Mesenchymal stem cell (in vitro differentiated cells and primary cell): ENCODE results near the gene PRPF4.

ENCODE experiments used
- DNase-seq: peaks from one replicate; pipeline ENCODE4 v3.0.0-alpha.2; 2013
- H2AFZ ChIP-seq: one replicate; pipeline ENCODE4 v1.6.1; 2013; ENCODE audit warnings: low read depth, mild to moderate bottlenecking, control low read depth, inconsistent platforms, low read length, moderate library complexity
- H2AK5ac ChIP-seq: 2 replicates; pipeline ENCODE4 v1.6.1; 2013; ENCODE audit warnings: low read length, moderate library complexity, mild to moderate bottlenecking, inconsistent platforms; ENCODE audit not compliant: severe bottlenecking
- H2BK120ac ChIP-seq: one replicate; pipeline ENCODE4 v1.6.1; 2013; ENCODE audit warnings: low read depth, mild to moderate bottlenecking, inconsistent platforms, low read length, moderate library complexity
- H2BK12ac ChIP-seq, 2 experiments: one replicate each; pipeline ENCODE4 v1.6.1; 2013; ENCODE audit warnings: inconsistent platforms in 2 of 2, low read length in 2 of 2, mild to moderate bottlenecking in 2 of 2, moderate library complexity in 2 of 2, control low read depth in 1 of 2
- H2BK15ac ChIP-seq: one replicate; pipeline ENCODE4 v1.6.1; 2013; ENCODE audit warnings: mild to moderate bottlenecking, low read depth, inconsistent platforms; ENCODE audit not compliant: poor library complexity, severe bottlenecking
- H2BK5ac ChIP-seq: 2 replicates; pipeline ENCODE4 v1.6.1; 2013; ENCODE audit warnings: low read depth, mild to moderate bottlenecking, low read length, control low read depth, inconsistent platforms; ENCODE audit not compliant: poor library complexity, severe bottlenecking
- H3K14ac ChIP-seq, 2 experiments: one replicate each; pipeline ENCODE4 v1.6.1; 2013; ENCODE audit warnings: inconsistent platforms in 2 of 2, low read length in 2 of 2, control low read depth in 1 of 2, mild to moderate bottlenecking in 1 of 2, moderate library complexity in 1 of 2
- H3K18ac ChIP-seq, 2 experiments: one replicate each; pipeline ENCODE4 v1.6.1; 2013; ENCODE audit warnings: inconsistent platforms in 2 of 2, low read length in 2 of 2, control low read depth in 1 of 2, low read depth in 1 of 2, mild to moderate bottlenecking in 1 of 2
- H3K23ac ChIP-seq, 2 experiments: one replicate each; pipeline ENCODE4 v1.6.1; 2013; ENCODE audit warnings: inconsistent platforms in 2 of 2, low read length in 2 of 2, mild to moderate bottlenecking in 2 of 2, moderate library complexity in 2 of 2, control low read depth in 1 of 2
- H3K27ac ChIP-seq: 2 replicates; pipeline ENCODE4 v1.5.1; 2013; ENCODE audit warnings: mild to moderate bottlenecking, moderate library complexity, low read length, control low read depth, inconsistent platforms; ENCODE audit not compliant: poor library complexity, severe bottlenecking
- H3K27me3 ChIP-seq, 2 experiments: 2 replicates each; pipeline versions ENCODE4 v1.6.1 to v1.7.0; 2013; ENCODE audit warnings: low read length in 2 of 2, mild to moderate bottlenecking in 2 of 2, moderate library complexity in 2 of 2, control low read depth in 1 of 2, inconsistent platforms in 1 of 2; ENCODE audit not compliant: control insufficient read depth in 1 of 2, insufficient read depth in 1 of 2
- H3K36me3 ChIP-seq, 2 experiments: 2 replicates each; pipeline versions ENCODE4 v1.6.1 to v1.7.0; 2013; ENCODE audit warnings: low read length in 2 of 2, control low read depth in 1 of 2, inconsistent platforms in 1 of 2, low read depth in 1 of 2, mild to moderate bottlenecking in 1 of 2; ENCODE audit not compliant: insufficient read depth in 2 of 2, control insufficient read depth in 1 of 2
- H3K4ac ChIP-seq, 2 experiments: one replicate each; pipeline ENCODE4 v1.6.1; 2013; ENCODE audit warnings: inconsistent platforms in 2 of 2, low read length in 2 of 2, mild to moderate bottlenecking in 2 of 2, moderate library complexity in 2 of 2, control low read depth in 1 of 2, low read depth in 1 of 2
- H3K4me1 ChIP-seq: 2 replicates; pipeline ENCODE4 v1.6.1; 2013; ENCODE audit warnings: low read depth, low read length, control low read depth; ENCODE audit not compliant: control insufficient read depth, insufficient read depth
- H3K4me2 ChIP-seq: 2 replicates; pipeline ENCODE4 v1.6.1; 2013; ENCODE audit warnings: low read length, mild to moderate bottlenecking, inconsistent platforms; ENCODE audit not compliant: poor library complexity, severe bottlenecking
- H3K4me3 ChIP-seq, 2 experiments: 2 replicates each; pipeline versions ENCODE4 v1.5.1 to v1.7.0; 2013; ENCODE audit warnings: low read length in 2 of 2, mild to moderate bottlenecking in 2 of 2, control low read depth in 1 of 2, low read depth in 1 of 2; ENCODE audit not compliant: insufficient read depth in 1 of 2
- H3K79me1 ChIP-seq: replicated peaks from 2 replicates; pipeline ENCODE4 v1.6.1; 2013; ENCODE audit warnings: mild to moderate bottlenecking, control low read depth, low read length, inconsistent platforms; ENCODE audit not compliant: poor library complexity, severe bottlenecking
- H3K9ac ChIP-seq: 2 replicates; pipeline ENCODE4 v1.7.0; 2013; ENCODE audit warnings: mild to moderate bottlenecking, low read length, moderate library complexity
- H3K9me3 ChIP-seq: 2 replicates; pipeline ENCODE4 v1.7.0; 2013; ENCODE audit warnings: mild to moderate bottlenecking, low read length; ENCODE audit not compliant: control insufficient read depth
- H4K8ac ChIP-seq: one replicate; pipeline ENCODE4 v1.6.1; 2013; ENCODE audit warnings: inconsistent platforms, mild to moderate bottlenecking, low read length, moderate library complexity
- H4K91ac ChIP-seq: one replicate; pipeline ENCODE4 v1.6.1; 2013; ENCODE audit warnings: mild to moderate bottlenecking, low read length, inconsistent platforms
- WGBS: methylation state at CpG from one replicate; pipeline ENCODE4 v1.1.7; 2013; ENCODE audit warnings: mixed read lengths; 5-methylcytosine and 5-hydroxymethylcytosine counted together

Gene PRPF4

DNA sequence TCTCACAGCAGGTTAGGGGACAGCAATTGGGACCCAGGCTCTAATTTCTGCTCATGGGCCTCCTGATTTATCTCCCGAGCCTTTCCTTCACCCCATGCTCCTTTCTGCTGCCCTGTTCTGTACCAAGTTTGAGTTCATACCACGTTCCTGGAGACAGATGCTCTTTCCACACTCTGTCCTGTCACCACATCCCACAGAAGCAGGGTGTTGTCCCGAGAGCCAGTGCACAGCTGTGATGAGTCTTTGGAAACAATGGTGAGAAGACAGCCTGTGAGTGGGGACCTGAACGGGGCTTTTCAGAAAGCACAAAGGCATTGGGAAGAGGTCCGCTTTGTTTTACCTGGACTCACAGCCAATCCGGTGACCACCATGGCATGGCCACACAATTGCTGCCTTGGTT lies 47.2 kb downstream of the PRPF4 start:
- Histone ChIP-seq H3K18ac (no peak overlapping the region), H3K79me1 (no peaks in the 10 kb centered on the region), H2BK12ac (no peak overlapping the region), H2AFZ (no peak overlapping the region), H4K91ac (no peak overlapping the region), H3K4me3 (no peak overlapping the region), H3K14ac (no peak overlapping the region), H3K23ac (no peak overlapping the region), H4K8ac (no peak overlapping the region), H3K27me3 (peaks cover 0 to 13% of the 10 kb centered on the region in 2 experiments), H2AK5ac (no peak overlapping the region), H3K9me3 (no peaks in the 10 kb centered on the region), H3K9ac (no peak overlapping the region), H3K4me2 (no peak overlapping the region), H3K27ac (no peak overlapping the region), H3K4me1 (no peaks in the 10 kb centered on the region), H3K36me3 (peaks cover 0 to 46% of the 10 kb centered on the region in 2 experiments), H2BK5ac (no peak overlapping the region), H2BK15ac (no peak overlapping the region), H2BK120ac (no peak overlapping the region), H3K4ac (no peak overlapping the region)
- 84% methylated on average over 6 of the region's 6 CpGs for WGBS
- DNase-seq, result no peak

DNA sequence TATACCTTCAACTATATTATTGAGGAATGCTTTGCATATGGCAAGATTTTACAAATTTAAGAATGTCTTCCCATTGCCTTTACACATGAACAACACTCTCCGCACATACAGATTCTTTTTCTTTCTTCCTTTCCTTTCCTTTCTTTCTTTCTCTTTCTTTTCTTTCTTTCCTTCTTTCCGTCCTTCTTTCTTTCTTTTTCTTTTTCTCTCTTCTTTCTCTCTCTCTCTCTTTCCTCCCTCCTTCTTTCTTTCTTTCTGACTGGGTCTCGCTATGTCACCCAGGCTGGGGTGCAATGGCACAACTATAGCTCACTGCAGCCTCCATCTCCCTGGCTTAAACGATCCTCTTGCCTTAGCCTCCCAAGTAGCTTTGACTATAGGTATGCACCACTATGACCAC lies 50.8 kb downstream of the PRPF4 start:
- H3K79me1 ChIP-seq, result no peaks in the 10 kb centered on the region
- peaks cover 0 to 31% of the 10 kb centered on the region in 2 experiments for H3K36me3 ChIP-seq

DNA sequence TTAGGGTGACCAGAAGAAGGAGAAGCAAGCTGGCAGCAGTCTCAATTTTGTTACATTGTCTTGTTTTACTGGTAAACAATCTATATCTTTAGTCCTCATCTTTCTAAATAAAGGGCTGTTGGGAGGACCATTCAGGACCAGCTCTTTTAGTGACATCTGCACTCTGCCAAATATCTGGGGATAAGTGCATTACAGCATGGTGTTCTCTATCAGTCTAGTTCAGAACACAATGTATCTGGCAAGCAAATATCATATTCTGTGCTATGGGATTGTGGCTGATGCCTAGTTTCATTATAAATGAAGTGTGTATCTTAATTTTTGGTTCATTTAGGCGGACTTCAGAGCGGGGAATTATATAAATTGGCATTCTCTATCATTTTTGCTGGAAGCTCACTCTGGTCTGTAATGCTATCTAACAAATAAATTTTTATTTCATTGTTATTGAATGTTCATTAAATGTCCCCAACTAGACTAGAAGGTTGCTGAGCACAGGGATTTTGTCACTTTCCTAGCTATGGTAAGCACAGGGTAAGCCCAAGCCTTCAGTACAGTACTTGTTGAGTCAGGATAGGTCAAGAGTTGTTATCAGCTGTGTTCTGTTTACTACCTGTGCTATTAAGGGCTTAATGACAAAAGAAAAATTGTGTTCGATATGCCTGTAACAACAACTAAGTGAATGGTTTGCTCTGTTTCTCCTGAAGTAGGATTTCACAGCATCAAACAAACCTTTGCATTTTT lies 52.8 kb downstream of the PRPF4 start:
- no peak overlapping the region for H3K23ac ChIP-seq
- H3K14ac ChIP-seq, result no peak overlapping the region
- no peak overlapping the region for H3K18ac ChIP-seq

More for the DNA sequence above, 50.8 kb downstream of the PRPF4 start:
- Histone ChIP-seq H3K9me3 (no peaks in the 10 kb centered on the region), H3K27me3 (peaks cover 0 to 6% of the 10 kb centered on the region in 2 experiments), H2BK120ac (no peak overlapping the region), H3K4me3 (no peak overlapping the region), H4K91ac (no peak overlapping the region), H3K14ac (no peak overlapping the region), H3K23ac (no peak overlapping the region), H2AK5ac (no peak overlapping the region), H3K4me2 (no peak overlapping the region), H3K27ac (no peak overlapping the region), H2BK15ac (no peak overlapping the region), H2BK5ac (no peak overlapping the region), H2BK12ac (no peak overlapping the region), H4K8ac (no peak overlapping the region), H2AFZ (no peak overlapping the region), H3K4ac (no peak overlapping the region), H3K4me1 (no peaks in the 10 kb centered on the region), H3K9ac (no peak overlapping the region), H3K18ac (no peak overlapping the region)
- 96% methylated on average over 3 of the region's 4 CpGs for WGBS
- DNase-seq, result no peak

DNA sequence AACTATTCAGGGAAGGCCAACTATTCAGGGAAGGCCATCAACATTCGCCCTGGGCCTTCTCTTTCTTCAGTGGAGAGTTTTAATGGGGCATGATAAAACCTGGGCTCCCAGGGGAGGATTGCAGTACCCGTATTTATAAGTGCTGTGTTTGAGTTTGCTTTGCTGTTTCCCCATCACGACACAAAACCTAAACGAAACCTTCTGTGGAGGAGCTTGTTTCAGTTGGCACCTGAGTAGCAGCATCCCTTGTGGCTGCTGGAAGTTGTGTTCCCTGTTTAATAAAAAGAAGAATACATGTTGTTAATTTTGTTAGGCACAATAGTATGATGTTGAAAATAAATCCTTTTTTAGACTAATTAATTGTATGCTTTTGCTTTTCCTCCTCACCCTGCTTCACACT lies 56.3 kb downstream of the PRPF4 start:
- Histone ChIP-seq H3K27ac (no peak overlapping the region), H3K23ac (no peak overlapping the region), H3K14ac (no peak overlapping the region), H4K8ac (no peak overlapping the region), H4K91ac (no peak overlapping the region), H3K4ac (no peak overlapping the region), H3K4me3 (no peak overlapping the region), H2BK120ac (no peak overlapping the region), H3K4me1 (no peaks in the 10 kb centered on the region), H3K18ac (no peak overlapping the region), H2AFZ (no peak overlapping the region), H2BK5ac (no peak overlapping the region), H2BK15ac (no peak overlapping the region), H3K9me3 (no peaks in the 10 kb centered on the region), H2AK5ac (no peak overlapping the region), H3K27me3 (no peaks in the 10 kb centered on the region), H3K79me1 (no peaks in the 10 kb centered on the region), H2BK12ac (no peak overlapping the region), H3K9ac (no peak overlapping the region), H3K36me3 (peaks cover 0 to 33% of the 10 kb centered on the region in 2 experiments), H3K4me2 (no peak overlapping the region)
- WGBS, result 71% methylated on average over 4 of the region's 4 CpGs
- no peak for DNase-seq

More for the DNA sequence above, 52.8 kb downstream of the PRPF4 start:
- Histone ChIP-seq H3K27me3 (no peaks in the 10 kb centered on the region), H2AFZ (no peak overlapping the region), H3K4me1 (no peaks in the 10 kb centered on the region), H3K27ac (no peak overlapping the region), H2BK15ac (no peak overlapping the region), H3K4me3 (no peak overlapping the region), H2BK5ac (no peak overlapping the region), H2AK5ac (no peak overlapping the region), H4K91ac (no peak overlapping the region), H3K4me2 (no peak overlapping the region), H3K9ac (no peak overlapping the region), H3K79me1 (no peaks in the 10 kb centered on the region), H3K9me3 (no peaks in the 10 kb centered on the region), H3K36me3 (peaks cover 0 to 33% of the 10 kb centered on the region in 2 experiments), H4K8ac (no peak overlapping the region), H2BK120ac (no peak overlapping the region), H2BK12ac (no peak overlapping the region), H3K4ac (no peak overlapping the region)
- no peak for DNase-seq
- 89% methylated on average over 1 of the region's 3 CpGs for WGBS
